AG09319 (cell line): ENCODE measurements around the gene KLHL2.
"Not testable (repeated sequence)": the region's sequence is repeated elsewhere in the genome, so short reads cannot be mapped to it uniquely, and the experiment has no call there.

Experiments used
- DNase-seq: peaks from one replicate; pipeline ENCODE4 v3.0.0-alpha.2; 2010; ENCODE audit warnings: low read depth; ENCODE audit errors: extremely low read depth
- TF ChIP-seq, protein P1 (sequence below): IDR thresholded peaks from 2 replicates; pipeline ENCODE4 v1.5.1; 2011; ENCODE audit warnings: low read depth, mild to moderate bottlenecking, inconsistent platforms, low read length, moderate library complexity

KLHL2 gene

DNA sequence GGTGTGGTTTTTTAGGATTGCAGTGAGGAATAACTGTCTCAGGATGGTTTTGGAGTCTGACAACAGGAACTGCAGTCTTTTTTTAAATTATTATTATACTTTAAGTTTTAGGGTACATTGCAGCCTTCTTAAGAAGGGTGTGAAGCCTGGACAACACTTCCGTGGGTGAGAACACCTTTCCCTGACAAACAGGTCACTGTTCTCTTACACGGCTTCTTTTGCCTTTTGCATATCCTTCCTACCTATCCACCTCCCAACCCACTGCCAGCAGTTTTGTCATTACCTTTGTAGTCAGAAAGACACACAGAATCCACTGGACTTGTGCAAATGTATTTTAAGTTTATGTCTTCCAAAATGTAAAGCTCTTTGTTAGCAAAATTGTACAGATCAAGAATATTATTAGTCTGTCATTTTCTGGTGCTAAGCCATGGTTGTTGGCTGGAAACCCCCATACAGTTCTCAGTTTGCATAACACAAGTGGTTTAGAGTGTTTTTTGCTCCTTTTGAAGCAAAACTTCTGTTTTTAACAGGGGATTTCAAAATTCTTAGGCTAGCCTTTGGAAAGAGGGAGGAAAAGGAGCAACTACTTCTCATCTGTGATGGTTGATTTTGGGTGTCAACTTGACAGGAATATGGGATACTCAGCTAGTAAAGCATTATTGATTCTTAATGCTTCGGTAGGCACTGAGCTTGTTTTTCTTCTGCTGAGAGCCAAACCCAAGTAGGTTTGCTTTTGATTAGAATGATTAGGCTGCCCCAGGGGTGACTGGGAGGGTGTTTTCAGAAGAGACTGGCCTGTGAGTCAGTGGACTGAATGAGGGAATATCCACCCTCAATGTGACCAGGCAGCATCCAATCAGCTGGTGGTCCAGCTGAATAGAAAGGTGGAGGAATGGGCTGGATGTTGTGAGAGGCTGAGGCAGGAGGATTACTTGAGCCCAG, 29.4 kb upstream of the KLHL2 start:
- TF ChIP-seq, protein P1, sequence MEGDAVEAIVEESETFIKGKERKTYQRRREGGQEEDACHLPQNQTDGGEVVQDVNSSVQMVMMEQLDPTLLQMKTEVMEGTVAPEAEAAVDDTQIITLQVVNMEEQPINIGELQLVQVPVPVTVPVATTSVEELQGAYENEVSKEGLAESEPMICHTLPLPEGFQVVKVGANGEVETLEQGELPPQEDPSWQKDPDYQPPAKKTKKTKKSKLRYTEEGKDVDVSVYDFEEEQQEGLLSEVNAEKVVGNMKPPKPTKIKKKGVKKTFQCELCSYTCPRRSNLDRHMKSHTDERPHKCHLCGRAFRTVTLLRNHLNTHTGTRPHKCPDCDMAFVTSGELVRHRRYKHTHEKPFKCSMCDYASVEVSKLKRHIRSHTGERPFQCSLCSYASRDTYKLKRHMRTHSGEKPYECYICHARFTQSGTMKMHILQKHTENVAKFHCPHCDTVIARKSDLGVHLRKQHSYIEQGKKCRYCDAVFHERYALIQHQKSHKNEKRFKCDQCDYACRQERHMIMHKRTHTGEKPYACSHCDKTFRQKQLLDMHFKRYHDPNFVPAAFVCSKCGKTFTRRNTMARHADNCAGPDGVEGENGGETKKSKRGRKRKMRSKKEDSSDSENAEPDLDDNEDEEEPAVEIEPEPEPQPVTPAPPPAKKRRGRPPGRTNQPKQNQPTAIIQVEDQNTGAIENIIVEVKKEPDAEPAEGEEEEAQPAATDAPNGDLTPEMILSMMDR: no peak
- no peak for DNase-seq

DNA sequence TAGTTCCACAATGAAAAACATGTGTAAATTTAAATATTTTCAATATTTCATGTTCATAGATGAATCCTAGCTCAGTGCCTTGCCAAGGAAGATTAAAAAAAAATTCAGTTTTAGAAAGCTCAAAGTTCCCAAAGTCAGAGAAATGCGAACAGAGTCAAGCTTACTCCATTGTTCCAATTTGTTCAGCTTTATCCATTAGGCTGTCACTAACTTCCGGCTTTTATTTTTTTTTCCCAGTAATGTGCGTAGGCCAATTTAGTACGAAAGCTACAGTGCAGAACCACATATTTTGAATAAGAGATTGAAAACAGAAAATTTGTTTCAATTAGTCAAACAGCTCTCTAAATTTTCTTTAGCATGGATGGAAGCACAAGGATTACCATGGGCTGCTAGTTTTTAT, 23.1 kb upstream of the KLHL2 start:
- TF ChIP-seq, protein P1: no peak
- DNase-seq: no peak

DNA sequence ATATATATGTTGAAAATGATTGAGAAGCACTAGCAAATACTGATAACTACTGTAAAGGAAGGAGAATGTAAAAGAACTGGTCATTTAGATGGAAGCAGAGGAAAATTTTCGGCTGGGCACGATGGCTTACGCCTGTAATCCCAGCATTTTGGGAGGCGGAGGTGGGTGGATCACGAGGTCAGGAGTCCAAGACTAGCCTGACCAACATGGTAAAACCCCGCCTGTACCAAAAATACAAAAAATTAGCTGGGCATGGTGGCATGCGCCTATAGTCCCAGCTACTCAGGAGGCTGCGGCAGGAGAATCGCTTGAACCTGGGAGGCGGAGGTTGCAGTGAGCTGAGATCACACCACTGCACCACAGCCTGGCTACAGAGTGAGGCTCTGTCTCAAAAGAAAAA, 22.4 kb upstream of the KLHL2 start:
- not testable (repeated sequence) for DNase-seq

DNA sequence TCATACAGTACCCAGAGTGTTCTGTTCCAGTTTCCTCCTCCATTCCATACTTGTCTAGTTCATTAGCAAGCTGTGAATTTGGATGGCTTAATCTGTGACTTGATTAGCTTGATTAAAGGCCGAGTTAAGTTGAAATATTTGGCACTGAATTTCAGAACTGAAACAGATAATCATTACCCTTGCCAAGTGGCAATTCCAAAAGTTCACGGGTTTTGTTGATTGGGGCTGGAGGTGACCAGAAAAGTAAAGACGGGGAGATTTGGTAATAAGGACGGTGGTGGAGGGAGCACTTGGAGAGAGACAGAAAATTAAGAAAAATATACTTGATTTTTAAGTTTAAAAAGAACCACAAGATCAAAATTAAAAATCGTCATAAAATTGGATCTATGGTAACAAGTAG, 21.9 kb upstream of the KLHL2 start:
- TF ChIP-seq, protein P1: no peak
- DNase-seq: no peak

DNA sequence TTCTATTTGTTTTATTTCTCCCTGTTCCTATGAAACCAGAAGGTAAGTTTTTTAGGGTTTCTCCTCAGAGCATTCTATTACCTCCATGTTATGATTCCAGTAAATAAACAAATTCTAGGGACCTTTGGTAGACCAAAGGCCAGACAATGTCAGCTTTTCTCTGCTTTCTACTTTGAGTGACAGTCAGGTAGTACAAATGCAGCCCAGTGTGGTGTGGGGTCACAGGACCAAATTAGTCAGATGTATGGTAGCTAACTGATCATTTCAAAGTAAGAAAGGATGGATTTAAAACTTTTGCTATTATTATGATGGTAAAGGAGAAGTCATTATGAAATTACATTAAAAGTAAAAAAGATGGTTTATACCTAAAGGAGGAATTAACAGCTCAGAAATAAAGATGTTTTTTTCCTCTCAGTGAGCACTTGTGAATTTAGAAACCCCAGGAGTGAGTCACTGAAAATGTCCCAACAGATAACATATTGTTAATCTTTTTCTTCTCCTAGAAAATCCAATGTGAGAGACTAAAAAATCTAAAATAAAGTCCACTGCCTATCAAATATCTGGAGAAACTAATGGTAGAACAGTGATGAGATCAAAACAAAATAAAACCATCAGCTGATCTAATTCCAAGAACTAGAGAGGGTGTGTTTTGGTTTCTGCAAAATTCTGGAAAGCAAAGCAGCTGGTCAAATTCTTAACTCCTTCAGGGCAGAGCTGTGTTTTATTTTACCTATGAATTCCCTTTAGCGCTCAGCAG, 16.6 kb upstream of the KLHL2 start:
- TF ChIP-seq, protein P1: no peak
- DNase-seq: no peak

DNA sequence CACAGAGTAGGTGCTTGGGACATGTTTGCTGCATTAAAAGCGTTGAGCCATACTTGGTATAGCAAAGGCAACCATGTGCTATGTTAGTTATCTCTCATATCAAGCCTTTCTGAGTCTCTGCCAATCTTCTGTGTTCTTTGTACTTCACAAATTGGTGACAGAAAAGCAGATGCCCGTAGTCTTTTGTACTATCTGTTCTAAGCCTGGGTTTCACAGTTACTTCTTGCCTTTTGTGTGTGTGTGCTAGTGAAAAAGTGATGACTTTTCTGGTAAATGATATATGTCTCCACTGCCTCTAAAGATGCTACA, 16.1 kb upstream of the KLHL2 start:
- DNase-seq: no peak
- TF ChIP-seq, protein P1: no peak

DNA sequence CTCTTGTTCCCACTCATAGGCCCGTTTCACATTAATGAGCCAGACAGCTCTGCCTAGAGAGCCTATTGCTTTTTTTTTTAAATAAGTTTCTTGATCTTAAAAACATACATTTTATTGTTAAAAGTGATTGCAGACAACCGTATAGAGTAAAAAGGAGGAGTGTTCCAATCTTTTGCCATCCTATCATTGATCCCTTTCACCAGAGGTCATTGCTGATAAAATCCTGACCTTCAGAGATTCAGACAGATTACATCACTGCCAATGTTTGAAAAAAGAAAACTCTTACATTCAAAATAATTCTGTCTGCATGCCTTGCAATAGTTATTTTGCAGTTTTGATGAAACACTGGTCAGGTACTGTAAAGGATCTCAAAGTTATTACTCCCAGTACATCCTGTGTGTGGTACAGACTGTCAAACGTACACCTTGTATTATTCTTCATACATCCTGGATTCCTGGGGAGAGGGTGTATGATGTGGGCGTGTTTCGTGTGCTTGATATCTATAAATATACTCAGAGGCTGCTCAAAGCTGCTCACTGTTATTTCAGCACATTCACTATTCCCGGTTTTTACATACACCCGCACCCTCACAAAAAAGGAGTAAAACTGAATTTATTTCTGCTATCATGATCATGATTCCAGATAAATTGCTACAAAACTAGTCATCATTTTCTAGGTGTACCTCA, 15.4 kb upstream of the KLHL2 start:
- TF ChIP-seq, protein P1: no peak
- no peak for DNase-seq
